GM23338 (cell line): Measurements from ENCODE around the gene C2CD4D.
"Not testable (repeated sequence)": the region's sequence is repeated elsewhere in the genome, so short reads cannot be mapped to it uniquely, and the experiment has no call there.

Source experiments
- EZH2 ChIP-seq: fragments of 200-600 bp; sonication (generic); IDR thresholded peaks from one replicate; pipeline ENCODE4 v1.8.0; 2017; ENCODE audit warnings: antibody characterized with exemption, mild to moderate bottlenecking, low read depth; ENCODE audit not compliant: unreplicated experiment
- EZH2phosphoT487 ChIP-seq: fragments of 200-600 bp; sonication (generic); IDR thresholded peaks from one replicate; pipeline ENCODE4 v1.8.1; 2018; ENCODE audit warnings: antibody characterized with exemption; ENCODE audit not compliant: unreplicated experiment
- JUNB ChIP-seq: IDR thresholded peaks from one replicate; pipeline ENCODE4 v1.6.1; 2016; ENCODE audit warnings: antibody characterized with exemption; ENCODE audit not compliant: unreplicated experiment
- NANOG ChIP-seq: IDR thresholded peaks from 2 replicates; pipeline ENCODE4 v1.6.1; 2016; ENCODE audit warnings: antibody characterized with exemption, borderline replicate concordance
- POLR2AphosphoS5 ChIP-seq: IDR thresholded peaks from 2 replicates; pipeline ENCODE4 v1.6.1; 2016; ENCODE audit warnings: antibody characterized with exemption, low read depth
- STAT1 ChIP-seq: IDR thresholded peaks from one replicate; pipeline ENCODE4 v1.6.1; 2016; ENCODE audit warnings: antibody characterized with exemption; ENCODE audit not compliant: unreplicated experiment
- ZNF331 ChIP-seq: fragments of 250-450 bp; sonication (Bioruptor Pico); IDR thresholded peaks from 2 replicates; pipeline ENCODE4 v1.5.0; 2020; ENCODE audit warnings: low read depth, mild to moderate bottlenecking, moderate library complexity
- TF ChIP-seq, protein P1 (sequence below), 2 experiments: fragments of 200-600 bp in 1 of 2; sonication (generic) in 1 of 2; conservative IDR thresholded peaks; 2 replicates each; pipeline versions ENCODE4 v1.5.1 to v1.6.1; 2016 to 2017; ENCODE audit warnings: antibody characterized with exemption in 2 of 2, low read depth in 2 of 2, mild to moderate bottlenecking in 2 of 2, moderate library complexity in 1 of 2
- TF ChIP-seq, protein P2 (sequence below): fragments of 250-450 bp; sonication (Bioruptor Pico); IDR thresholded peaks from 2 replicates; pipeline ENCODE4 v1.5.0; 2020; ENCODE audit warnings: mild to moderate bottlenecking, moderate library complexity
- TF ChIP-seq, protein P3 (sequence below): IDR thresholded peaks from one replicate; pipeline ENCODE4 v1.6.1; 2018; ENCODE audit warnings: antibody characterized with exemption; ENCODE audit not compliant: unreplicated experiment

DNA sequence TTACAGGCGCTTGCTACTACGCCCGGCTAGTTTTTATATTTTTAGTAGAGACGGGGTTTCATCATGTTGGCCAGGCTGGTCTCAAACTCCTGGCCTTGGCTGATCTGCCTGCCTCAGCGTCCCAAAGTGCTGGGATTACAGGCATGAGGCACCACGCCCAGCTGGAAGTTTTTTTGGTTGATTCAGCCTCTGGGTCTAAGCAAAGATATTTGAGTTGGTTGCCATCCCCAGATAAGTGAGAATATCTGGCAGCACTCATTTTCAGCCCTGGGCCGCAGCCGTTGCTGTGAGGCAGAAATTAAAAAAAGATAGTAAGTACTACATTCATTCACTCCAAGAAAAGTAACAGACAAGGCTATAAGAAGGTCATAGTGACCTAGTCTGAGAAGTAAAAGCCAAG lies 15.9 kb upstream of the C2CD4D start:
- TF ChIP-seq, protein P1, sequence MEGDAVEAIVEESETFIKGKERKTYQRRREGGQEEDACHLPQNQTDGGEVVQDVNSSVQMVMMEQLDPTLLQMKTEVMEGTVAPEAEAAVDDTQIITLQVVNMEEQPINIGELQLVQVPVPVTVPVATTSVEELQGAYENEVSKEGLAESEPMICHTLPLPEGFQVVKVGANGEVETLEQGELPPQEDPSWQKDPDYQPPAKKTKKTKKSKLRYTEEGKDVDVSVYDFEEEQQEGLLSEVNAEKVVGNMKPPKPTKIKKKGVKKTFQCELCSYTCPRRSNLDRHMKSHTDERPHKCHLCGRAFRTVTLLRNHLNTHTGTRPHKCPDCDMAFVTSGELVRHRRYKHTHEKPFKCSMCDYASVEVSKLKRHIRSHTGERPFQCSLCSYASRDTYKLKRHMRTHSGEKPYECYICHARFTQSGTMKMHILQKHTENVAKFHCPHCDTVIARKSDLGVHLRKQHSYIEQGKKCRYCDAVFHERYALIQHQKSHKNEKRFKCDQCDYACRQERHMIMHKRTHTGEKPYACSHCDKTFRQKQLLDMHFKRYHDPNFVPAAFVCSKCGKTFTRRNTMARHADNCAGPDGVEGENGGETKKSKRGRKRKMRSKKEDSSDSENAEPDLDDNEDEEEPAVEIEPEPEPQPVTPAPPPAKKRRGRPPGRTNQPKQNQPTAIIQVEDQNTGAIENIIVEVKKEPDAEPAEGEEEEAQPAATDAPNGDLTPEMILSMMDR (conservative IDR thresholded peaks at IDR 0.05; ENCODE audit: low read depth in 2 of 2) = not testable (repeated sequence)
- TF ChIP-seq EZH2phosphoT487, ZNF331, JUNB, STAT1, POLR2AphosphoS5, EZH2, NANOG: not testable (repeated sequence)
- TF ChIP-seq, protein P2, sequence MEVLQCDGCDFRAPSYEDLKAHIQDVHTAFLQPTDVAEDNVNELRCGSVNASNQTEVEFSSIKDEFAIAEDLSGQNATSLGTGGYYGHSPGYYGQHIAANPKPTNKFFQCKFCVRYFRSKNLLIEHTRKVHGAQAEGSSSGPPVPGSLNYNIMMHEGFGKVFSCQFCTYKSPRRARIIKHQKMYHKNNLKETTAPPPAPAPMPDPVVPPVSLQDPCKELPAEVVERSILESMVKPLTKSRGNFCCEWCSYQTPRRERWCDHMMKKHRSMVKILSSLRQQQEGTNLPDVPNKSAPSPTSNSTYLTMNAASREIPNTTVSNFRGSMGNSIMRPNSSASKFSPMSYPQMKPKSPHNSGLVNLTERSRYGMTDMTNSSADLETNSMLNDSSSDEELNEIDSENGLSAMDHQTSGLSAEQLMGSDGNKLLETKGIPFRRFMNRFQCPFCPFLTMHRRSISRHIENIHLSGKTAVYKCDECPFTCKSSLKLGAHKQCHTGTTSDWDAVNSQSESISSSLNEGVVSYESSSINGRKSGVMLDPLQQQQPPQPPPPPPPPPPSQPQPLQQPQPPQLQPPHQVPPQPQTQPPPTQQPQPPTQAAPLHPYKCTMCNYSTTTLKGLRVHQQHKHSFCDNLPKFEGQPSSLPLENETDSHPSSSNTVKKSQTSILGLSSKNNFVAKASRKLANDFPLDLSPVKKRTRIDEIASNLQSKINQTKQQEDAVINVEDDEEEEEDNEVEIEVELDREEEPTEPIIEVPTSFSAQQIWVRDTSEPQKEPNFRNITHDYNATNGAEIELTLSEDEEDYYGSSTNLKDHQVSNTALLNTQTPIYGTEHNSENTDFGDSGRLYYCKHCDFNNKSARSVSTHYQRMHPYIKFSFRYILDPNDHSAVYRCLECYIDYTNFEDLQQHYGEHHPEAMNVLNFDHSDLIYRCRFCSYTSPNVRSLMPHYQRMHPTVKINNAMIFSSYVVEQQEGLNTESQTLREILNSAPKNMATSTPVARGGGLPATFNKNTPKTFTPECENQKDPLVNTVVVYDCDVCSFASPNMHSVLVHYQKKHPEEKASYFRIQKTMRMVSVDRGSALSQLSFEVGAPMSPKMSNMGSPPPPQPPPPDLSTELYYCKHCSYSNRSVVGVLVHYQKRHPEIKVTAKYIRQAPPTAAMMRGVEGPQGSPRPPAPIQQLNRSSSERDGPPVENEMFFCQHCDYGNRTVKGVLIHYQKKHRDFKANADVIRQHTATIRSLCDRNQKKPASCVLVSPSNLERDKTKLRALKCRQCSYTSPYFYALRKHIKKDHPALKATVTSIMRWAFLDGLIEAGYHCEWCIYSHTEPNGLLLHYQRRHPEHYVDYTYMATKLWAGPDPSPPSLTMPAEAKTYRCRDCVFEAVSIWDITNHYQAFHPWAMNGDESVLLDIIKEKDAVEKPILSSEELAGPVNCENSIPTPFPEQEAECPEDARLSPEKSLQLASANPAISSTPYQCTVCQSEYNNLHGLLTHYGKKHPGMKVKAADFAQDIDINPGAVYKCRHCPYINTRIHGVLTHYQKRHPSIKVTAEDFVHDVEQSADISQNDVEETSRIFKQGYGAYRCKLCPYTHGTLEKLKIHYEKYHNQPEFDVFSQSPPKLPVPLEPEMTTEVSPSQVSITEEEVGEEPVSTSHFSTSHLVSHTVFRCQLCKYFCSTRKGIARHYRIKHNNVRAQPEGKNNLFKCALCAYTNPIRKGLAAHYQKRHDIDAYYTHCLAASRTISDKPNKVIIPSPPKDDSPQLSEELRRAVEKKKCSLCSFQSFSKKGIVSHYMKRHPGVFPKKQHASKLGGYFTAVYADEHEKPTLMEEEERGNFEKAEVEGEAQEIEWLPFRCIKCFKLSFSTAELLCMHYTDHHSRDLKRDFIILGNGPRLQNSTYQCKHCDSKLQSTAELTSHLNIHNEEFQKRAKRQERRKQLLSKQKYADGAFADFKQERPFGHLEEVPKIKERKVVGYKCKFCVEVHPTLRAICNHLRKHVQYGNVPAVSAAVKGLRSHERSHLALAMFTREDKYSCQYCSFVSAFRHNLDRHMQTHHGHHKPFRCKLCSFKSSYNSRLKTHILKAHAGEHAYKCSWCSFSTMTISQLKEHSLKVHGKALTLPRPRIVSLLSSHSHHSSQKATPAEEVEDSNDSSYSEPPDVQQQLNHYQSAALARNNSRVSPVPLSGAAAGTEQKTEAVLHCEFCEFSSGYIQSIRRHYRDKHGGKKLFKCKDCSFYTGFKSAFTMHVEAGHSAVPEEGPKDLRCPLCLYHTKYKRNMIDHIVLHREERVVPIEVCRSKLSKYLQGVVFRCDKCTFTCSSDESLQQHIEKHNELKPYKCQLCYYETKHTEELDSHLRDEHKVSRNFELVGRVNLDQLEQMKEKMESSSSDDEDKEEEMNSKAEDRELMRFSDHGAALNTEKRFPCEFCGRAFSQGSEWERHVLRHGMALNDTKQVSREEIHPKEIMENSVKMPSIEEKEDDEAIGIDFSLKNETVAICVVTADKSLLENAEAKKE (CRISPR knock-in tag) = not testable (repeated sequence)
- TF ChIP-seq, protein P3, sequence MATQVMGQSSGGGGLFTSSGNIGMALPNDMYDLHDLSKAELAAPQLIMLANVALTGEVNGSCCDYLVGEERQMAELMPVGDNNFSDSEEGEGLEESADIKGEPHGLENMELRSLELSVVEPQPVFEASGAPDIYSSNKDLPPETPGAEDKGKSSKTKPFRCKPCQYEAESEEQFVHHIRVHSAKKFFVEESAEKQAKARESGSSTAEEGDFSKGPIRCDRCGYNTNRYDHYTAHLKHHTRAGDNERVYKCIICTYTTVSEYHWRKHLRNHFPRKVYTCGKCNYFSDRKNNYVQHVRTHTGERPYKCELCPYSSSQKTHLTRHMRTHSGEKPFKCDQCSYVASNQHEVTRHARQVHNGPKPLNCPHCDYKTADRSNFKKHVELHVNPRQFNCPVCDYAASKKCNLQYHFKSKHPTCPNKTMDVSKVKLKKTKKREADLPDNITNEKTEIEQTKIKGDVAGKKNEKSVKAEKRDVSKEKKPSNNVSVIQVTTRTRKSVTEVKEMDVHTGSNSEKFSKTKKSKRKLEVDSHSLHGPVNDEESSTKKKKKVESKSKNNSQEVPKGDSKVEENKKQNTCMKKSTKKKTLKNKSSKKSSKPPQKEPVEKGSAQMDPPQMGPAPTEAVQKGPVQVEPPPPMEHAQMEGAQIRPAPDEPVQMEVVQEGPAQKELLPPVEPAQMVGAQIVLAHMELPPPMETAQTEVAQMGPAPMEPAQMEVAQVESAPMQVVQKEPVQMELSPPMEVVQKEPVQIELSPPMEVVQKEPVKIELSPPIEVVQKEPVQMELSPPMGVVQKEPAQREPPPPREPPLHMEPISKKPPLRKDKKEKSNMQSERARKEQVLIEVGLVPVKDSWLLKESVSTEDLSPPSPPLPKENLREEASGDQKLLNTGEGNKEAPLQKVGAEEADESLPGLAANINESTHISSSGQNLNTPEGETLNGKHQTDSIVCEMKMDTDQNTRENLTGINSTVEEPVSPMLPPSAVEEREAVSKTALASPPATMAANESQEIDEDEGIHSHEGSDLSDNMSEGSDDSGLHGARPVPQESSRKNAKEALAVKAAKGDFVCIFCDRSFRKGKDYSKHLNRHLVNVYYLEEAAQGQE = not testable (repeated sequence)
